Effector memory CD4-positive, alpha-beta T cell (primary cell): ENCODE measurements around the gene CNN3.

ENCODE experiments used
- DNase-seq, 3 donors: peaks; one replicate each; pipeline ENCODE4 v3.0.0-alpha.2; 2020
- H3K27ac ChIP-seq: 2 replicates; pipeline ENCODE4 v1.7.0; 2013; ENCODE audit warnings: mild to moderate bottlenecking, low read length, moderate library complexity; ENCODE audit not compliant: insufficient read depth, poor library complexity, severe bottlenecking
- H3K27me3 ChIP-seq: replicated peaks from 2 replicates; pipeline ENCODE4 v1.7.0; 2013; ENCODE audit warnings: mild to moderate bottlenecking, low read length; ENCODE audit not compliant: insufficient read depth, control insufficient read depth, poor library complexity, severe bottlenecking
- H3K36me3 ChIP-seq: 2 replicates; pipeline ENCODE4 v1.7.0; 2013; ENCODE audit warnings: mild to moderate bottlenecking, low read length, moderate library complexity; ENCODE audit not compliant: control insufficient read depth, insufficient read depth
- H3K4me1 ChIP-seq: 2 replicates; pipeline ENCODE4 v1.7.0; 2013; ENCODE audit warnings: low read length, mild to moderate bottlenecking; ENCODE audit not compliant: control insufficient read depth, insufficient read depth, poor library complexity, severe bottlenecking
- H3K4me3 ChIP-seq: 2 replicates; pipeline ENCODE4 v1.7.0; 2013; ENCODE audit warnings: low read length, low read depth, mild to moderate bottlenecking; ENCODE audit not compliant: insufficient read depth, poor library complexity, severe bottlenecking
- H3K9me3 ChIP-seq: 2 replicates; pipeline ENCODE4 v1.7.0; 2013; ENCODE audit warnings: mild to moderate bottlenecking, low read length, moderate library complexity; ENCODE audit not compliant: control insufficient read depth
- total RNA-seq, 3 donors: gene quantifications; one replicate each; lab custom pipeline; 2026; lab: John Stamatoyannopoulos, UW

The CNN3 gene
- 0.70 to 1.5 (median 1.0) reads per million in 3 donors for total RNA-seq

DNA sequence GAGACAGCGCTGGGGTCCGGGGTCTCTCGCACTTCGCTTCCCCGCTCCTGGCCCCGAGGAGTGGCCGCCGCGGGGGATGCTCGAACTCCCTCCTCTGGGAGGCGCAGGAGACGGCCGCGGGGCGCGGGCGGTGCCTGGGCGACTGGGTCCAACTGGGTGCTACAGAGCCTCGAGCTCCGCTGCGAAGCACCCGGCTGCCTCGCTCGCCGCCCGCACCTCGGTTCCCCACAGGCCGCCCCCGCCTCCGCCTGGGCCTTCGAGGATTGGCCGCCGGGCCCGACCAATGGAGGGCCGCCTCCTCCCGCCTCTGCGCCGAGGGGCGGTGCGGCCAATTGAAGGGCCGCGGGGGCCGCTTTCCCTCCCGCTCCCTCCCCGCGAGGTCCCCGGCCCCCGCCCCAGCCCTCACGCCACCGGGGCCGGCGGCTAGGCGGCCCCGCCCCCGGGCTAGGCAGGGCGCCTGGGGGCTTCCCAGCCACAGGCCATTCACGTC is at the start of gene CNN3:
Gene CNN3 (minus strand): TSS at position 196 of the 490 bp plus-strand sequence. CDS start 216 bp downstream, outside the sequence.
- Histone ChIP-seq H3K27ac (no peak within 1 kb of the TSS), H3K27me3 (peaks cover 12% of the 10 kb centered on the region), H3K9me3 (no peaks in the 10 kb centered on the region), H3K4me1 (peaks cover 12% of the 10 kb centered on the region), H3K36me3 (no peaks in the 10 kb centered on the region), H3K4me3 (peak within 1 kb of the TSS; percentile 62)
- peak; percentile 17 to 40 (median 26) for DNase-seq

DNA sequence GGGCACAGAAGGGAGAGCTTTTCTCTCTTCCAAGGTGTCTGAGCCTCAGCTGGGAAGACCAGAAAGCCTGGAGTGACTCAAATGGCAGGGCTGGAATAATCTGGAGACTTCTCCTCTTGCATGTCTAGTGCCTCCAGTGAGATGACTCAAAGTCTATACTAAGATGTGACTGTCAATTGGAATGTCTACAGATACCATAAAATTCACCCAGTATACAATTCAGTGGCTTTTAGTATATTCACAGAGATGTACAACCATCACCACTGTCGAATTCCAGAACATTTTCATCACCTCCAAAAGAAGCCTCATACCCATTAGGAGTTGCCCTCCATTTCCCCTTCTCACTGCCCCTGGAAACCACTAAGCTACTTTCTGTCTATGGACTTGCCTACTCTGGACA is 47.9 kb upstream of the CNN3 start:
- DNase-seq = no peak
- H3K27me3 ChIP-seq = no peaks in the 10 kb centered on the region
- H3K4me1 ChIP-seq = no peaks in the 10 kb centered on the region
- no peaks in the 10 kb centered on the region for H3K9me3 ChIP-seq
- H3K27ac ChIP-seq = no peak overlapping the region
- H3K4me3 ChIP-seq = no peak overlapping the region
- H3K36me3 ChIP-seq = no peaks in the 10 kb centered on the region

DNA sequence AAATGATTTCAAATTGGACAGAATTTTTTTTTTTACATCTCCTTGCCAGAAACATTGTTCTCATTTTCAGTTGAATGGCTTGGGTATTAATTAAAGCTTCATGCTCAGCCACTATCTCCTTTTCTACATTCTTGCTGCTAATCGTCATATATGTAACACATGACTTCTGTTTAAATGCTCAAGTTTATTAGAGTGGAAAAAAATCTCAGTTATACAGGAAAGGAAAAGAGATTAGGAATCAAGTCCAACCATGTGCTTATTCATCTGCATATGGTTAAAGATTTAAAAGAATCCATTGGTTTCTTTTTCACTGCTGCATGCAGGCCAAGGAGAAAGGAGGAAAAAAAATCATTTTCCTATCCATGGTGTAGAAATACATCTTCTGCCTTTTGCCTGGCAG is 47.3 kb upstream of the CNN3 start:
- H3K27me3 ChIP-seq = no peaks in the 10 kb centered on the region
- no peaks in the 10 kb centered on the region for H3K36me3 ChIP-seq
- no peak for DNase-seq
- H3K9me3 ChIP-seq = no peaks in the 10 kb centered on the region
- H3K27ac ChIP-seq = no peak overlapping the region
- no peak overlapping the region for H3K4me3 ChIP-seq
- H3K4me1 ChIP-seq = no peaks in the 10 kb centered on the region

DNA sequence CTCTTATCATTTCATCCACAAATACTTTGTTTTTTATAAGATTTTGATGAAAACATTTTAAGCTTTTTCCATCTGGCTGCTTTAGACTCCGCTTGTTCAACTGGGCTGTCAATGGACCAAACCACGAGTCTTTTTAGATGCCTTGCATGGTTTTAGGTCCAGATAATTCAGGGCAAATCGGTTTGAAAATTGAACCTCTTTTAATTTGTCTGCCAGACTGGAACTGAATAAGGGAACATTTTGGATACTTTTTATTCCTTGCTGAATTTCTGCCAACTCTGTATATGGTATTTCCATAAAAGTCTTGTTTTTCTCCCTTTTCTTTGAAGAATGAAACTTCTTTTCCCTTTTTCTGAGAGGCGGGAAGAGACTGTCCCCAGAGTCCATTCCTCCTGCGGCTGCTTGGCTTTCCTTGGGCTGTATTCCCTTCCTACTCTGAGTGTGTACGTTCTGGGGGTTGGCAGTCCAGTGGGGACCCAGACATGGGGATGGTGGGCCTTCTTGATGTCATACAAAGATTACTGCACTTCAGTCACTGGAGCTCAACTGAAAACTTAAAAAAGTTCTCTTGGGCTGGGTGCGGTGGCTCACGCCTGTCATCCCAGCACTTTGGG is 46.5 kb upstream of the CNN3 start:
- H3K36me3 ChIP-seq = no peaks in the 10 kb centered on the region
- no peaks in the 10 kb centered on the region for H3K27me3 ChIP-seq
- no peak overlapping the region for H3K27ac ChIP-seq
- H3K9me3 ChIP-seq = no peaks in the 10 kb centered on the region
- no peak for DNase-seq
- no peaks in the 10 kb centered on the region for H3K4me1 ChIP-seq
- no peak overlapping the region for H3K4me3 ChIP-seq

DNA sequence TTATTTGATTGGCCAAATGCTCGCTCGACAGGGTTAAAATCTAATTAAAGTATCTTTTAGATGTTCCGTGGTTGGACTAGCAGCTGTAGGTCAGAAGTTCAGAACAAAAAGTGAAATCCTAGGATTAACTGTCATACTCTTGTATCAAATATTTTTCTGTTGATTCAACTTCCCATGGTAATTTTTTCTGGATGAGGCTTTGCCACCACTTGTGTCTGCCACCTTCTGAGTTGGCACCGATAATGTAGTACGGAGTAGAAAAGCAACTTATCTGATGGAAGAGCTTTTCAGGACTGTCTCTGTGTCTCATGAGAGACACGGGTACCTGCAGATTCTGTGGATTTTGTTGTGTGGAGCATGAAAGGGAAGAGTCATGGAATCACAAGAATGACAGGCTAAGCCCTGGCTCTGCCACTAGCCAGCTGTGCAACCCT is 44.6 kb upstream of the CNN3 start:
- Histone ChIP-seq H3K27ac (no peak overlapping the region), H3K9me3 (no peaks in the 10 kb centered on the region), H3K4me3 (no peak overlapping the region), H3K36me3 (no peaks in the 10 kb centered on the region), H3K27me3 (no peaks in the 10 kb centered on the region), H3K4me1 (no peaks in the 10 kb centered on the region)
- no peak for DNase-seq

DNA sequence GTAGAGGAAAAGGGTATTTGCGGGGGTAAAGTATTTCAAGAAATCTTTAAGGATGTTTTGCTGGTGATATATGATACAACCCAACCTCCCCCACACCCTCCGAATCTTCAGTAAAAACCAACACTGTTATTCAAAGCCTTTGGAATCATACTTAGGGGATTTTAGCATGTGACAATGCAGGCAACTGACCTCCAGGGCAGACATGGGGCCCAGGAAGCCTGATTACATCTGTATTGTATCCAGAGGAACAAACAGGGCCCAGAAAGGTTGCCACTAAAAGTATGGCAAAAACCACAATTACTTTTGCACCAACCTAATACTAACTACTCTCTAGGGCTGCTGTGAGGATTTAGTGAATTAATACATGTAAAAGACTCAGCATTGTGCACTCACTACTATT is 43.9 kb upstream of the CNN3 start:
- no peak overlapping the region for H3K4me3 ChIP-seq
- no peak overlapping the region for H3K27ac ChIP-seq
- no peaks in the 10 kb centered on the region for H3K36me3 ChIP-seq
- H3K4me1 ChIP-seq = no peaks in the 10 kb centered on the region
- no peaks in the 10 kb centered on the region for H3K9me3 ChIP-seq
- no peaks in the 10 kb centered on the region for H3K27me3 ChIP-seq
- DNase-seq = no peak

DNA sequence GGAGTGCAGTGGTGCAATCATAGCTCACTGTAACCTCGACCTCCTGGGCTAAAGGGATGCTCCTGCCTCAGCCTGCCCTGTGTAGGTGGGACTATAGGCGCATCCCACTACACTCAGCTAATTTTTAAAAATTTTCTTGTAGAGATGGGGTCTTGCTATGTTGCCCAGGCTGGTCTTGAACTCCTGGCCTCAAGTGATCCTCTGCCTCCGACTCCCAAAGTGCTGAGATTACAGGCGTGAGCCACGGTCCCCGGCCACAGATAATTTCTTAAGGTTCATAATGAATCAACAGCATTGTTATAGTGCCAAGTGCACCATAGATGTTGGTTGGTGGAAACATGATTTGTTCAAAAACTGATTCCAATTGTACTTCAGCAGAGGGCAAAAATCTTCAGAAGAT is 42.2 kb upstream of the CNN3 start:
- no peaks in the 10 kb centered on the region for H3K9me3 ChIP-seq
- no peak overlapping the region for H3K4me3 ChIP-seq
- H3K36me3 ChIP-seq = no peaks in the 10 kb centered on the region
- H3K27ac ChIP-seq = no peak overlapping the region
- no peaks in the 10 kb centered on the region for H3K27me3 ChIP-seq
- DNase-seq = no peak
- no peaks in the 10 kb centered on the region for H3K4me1 ChIP-seq

DNA sequence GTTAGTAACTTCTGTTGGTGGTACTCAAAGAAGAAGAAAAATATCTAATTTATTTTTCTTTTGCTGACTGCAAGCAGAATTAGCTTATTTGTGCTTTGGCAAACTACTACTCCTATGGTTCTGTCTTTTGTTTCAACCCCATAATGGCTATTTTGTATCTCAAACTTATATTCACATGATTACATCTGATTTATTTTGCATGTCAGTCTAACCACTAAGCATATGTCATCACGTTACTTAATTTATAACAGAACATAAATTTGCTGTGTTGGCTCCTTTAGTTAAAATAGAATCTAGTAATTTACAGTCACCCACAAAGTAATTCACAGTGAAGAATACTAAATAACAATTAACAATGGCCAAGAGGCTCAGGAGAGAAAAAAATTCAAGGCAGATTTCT is 39.1 kb upstream of the CNN3 start:
- H3K4me1 ChIP-seq = no peaks in the 10 kb centered on the region

DNA sequence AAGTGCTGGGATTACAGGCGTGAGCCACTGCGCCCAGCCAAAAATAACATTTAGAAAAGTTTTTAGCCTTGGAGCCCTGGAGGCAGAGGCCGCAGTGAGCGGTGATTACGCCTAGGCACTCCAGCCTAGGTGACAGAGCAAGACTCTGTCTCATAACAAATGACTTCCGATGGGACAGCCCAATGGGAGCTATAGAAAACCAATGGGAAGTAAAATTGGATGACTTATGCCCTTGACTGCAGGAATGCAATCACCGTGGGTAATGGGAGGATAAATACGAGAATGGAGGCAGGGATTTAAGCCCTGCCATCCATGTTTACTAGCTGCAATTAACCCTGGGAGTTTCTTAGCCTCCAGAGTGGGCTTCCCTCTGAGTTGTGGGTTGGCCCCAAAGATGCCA is 37.0 kb upstream of the CNN3 start:
- Histone ChIP-seq H3K27me3 (no peaks in the 10 kb centered on the region), H3K9me3 (no peaks in the 10 kb centered on the region), H3K36me3 (no peaks in the 10 kb centered on the region), H3K4me3 (no peak overlapping the region), H3K4me1 (no peaks in the 10 kb centered on the region), H3K27ac (no peak overlapping the region)
- DNase-seq = no peak

More for the DNA sequence above, 39.1 kb upstream of the CNN3 start:
- H3K4me3 ChIP-seq = no peak overlapping the region
- no peak overlapping the region for H3K27ac ChIP-seq
- H3K27me3 ChIP-seq = no peaks in the 10 kb centered on the region
- H3K36me3 ChIP-seq = no peaks in the 10 kb centered on the region
- H3K9me3 ChIP-seq = no peaks in the 10 kb centered on the region
- DNase-seq = no peak

DNA sequence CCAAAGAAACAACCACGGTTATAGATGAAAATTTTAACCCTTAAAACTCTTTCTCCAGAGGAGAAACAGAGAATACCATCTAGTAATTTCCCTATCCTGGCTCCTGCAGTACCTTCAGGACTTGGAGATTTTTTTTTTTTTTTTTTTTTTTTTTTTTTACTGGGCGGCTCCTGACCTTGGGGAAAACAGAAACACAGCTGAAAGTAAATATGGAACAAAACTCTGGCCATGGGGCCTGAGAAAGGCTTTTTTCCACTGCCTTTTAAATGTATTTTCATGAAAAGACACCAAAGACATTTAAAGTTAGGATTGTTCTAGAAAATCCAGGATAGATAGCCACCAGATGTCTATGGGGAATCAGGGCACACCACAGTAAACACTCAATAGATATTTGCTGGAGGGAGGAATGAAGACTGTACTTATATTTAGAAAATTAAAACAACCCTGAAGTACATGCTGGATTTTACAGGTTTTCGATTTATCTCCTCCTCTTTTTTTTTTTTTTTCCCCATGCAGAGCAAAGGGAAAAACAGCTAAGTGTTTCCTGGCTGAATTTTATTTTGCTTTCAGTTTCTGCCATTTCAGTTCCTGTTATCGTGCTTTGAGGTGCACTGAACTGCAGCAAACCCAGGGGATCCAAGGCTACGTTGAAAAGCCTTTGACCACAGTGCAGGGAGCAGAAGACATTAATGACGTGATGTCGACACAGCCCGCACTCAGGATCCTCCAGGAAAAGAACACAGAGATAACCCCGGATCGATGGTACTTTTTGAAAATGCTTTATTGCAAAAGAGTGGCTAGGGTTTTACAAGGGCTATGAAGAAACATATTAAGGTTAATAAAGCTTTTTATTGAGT is 35.7 kb upstream of the CNN3 start:
- H3K27ac ChIP-seq = no peak overlapping the region
- DNase-seq = no peak
- no peaks in the 10 kb centered on the region for H3K4me1 ChIP-seq
- no peaks in the 10 kb centered on the region for H3K9me3 ChIP-seq
- H3K36me3 ChIP-seq = no peaks in the 10 kb centered on the region
- peak overlapping the region; percentile 63 for H3K4me3 ChIP-seq
- no peaks in the 10 kb centered on the region for H3K27me3 ChIP-seq
